Neural cell (in vitro differentiated cells): ENCODE data around the gene EDARADD. TPM values are rescaled to one million over a fixed set of nuclear protein-coding genes. Genes with fewer than 3 reads are reported as not detected.

Source experiments
- H2AFZ ChIP-seq: fragments of 200-600, 300-800 bp; sonication (generic), shearing (Covaris generic); 2 replicates; pipeline ENCODE4 v1.6.0; 2014; ENCODE audit warnings: low read depth, mild to moderate bottlenecking, antibody characterized with exemption, low read length, moderate library complexity
- H3F3A ChIP-seq: fragments of 200-600 bp; shearing (Covaris generic); 2 replicates; pipeline ENCODE4 v1.6.1; 2016; ENCODE audit warnings: mild to moderate bottlenecking, moderate library complexity, mixed read lengths, antibody characterized with exemption, low read length; ENCODE audit not compliant: insufficient read depth, poor library complexity, severe bottlenecking
- H3K27ac ChIP-seq: fragments of 200-600, 300-800 bp; sonication (generic), shearing (Covaris generic); 2 replicates; pipeline ENCODE4 v1.5.1; 2014; ENCODE audit warnings: mild to moderate bottlenecking, low read length, moderate library complexity
- H3K27me3 ChIP-seq: fragments of 300-800, 200-600 bp; sonication (generic), shearing (Covaris generic); 2 replicates; pipeline ENCODE4 v1.6.0; 2014; ENCODE audit warnings: mild to moderate bottlenecking, low read depth, low read length, moderate library complexity; ENCODE audit not compliant: insufficient read depth
- H3K36me3 ChIP-seq: fragments of 300-800, 200-600 bp; sonication (generic), shearing (Covaris generic); 2 replicates; pipeline ENCODE4 v1.5.1; 2014; ENCODE audit warnings: mild to moderate bottlenecking, antibody characterized with exemption, low read length, moderate library complexity; ENCODE audit not compliant: insufficient read depth
- H3K4me2 ChIP-seq: fragments of 300-800, 200-600 bp; sonication (generic), shearing (Covaris generic); 2 replicates; pipeline ENCODE4 v1.6.0; 2014; ENCODE audit warnings: mild to moderate bottlenecking, low read length
- H3K4me3 ChIP-seq: fragments of 300-800, 200-600 bp; sonication (generic), shearing (Covaris generic); 2 replicates; pipeline ENCODE4 v1.5.1; 2014; ENCODE audit warnings: mild to moderate bottlenecking, low read length, moderate library complexity
- H3K79me2 ChIP-seq: fragments of 200-600 bp; shearing (Covaris generic); replicated peaks from 2 replicates; pipeline ENCODE4 v1.6.0; 2014; ENCODE audit warnings: mild to moderate bottlenecking, low read length, moderate library complexity; ENCODE audit not compliant: insufficient read depth
- H3K9ac ChIP-seq: fragments of 300-800, 200-600 bp; sonication (generic), shearing (Covaris generic); 2 replicates; pipeline ENCODE4 v1.6.1; 2016; ENCODE audit warnings: mild to moderate bottlenecking, low read length, mixed read lengths
- H3K9me2 ChIP-seq: fragments of 200-600 bp; shearing (Covaris generic); 2 replicates; pipeline ENCODE4 v1.6.1; 2016; ENCODE audit warnings: mild to moderate bottlenecking, low read length, mixed read lengths; ENCODE audit not compliant: insufficient read depth
- H3K9me3 ChIP-seq: fragments of 200-600, 300-800 bp; sonication (generic), shearing (Covaris generic); 2 replicates; pipeline ENCODE4 v1.6.1; 2016; ENCODE audit warnings: mild to moderate bottlenecking, mixed run types, low read length, moderate library complexity, mixed read lengths
- H4K20me1 ChIP-seq: fragments of 200-600 bp; shearing (Covaris generic); 2 replicates; pipeline ENCODE4 v1.6.1; 2016; ENCODE audit warnings: mild to moderate bottlenecking, mixed run types; ENCODE audit not compliant: insufficient read depth
- CTCF ChIP-seq: fragments of 450-650 bp; IDR thresholded peaks from 2 replicates; pipeline ENCODE4 v1.5.1; 2014; ENCODE audit warnings: antibody characterized with exemption, mild to moderate bottlenecking, moderate library complexity; ENCODE audit not compliant: poor library complexity, severe bottlenecking
- EP300 ChIP-seq: fragments of 450-650 bp; conservative IDR thresholded peaks from 2 replicates; pipeline ENCODE4 v1.6.1; 2014; ENCODE audit warnings: antibody characterized with exemption, mild to moderate bottlenecking, moderate library complexity; ENCODE audit not compliant: poor library complexity, severe bottlenecking
- EZH2 ChIP-seq: fragments of 200-600, 300-800 bp; shearing (Covaris generic), sonication (generic); IDR thresholded peaks from 2 replicates; pipeline ENCODE4 v1.6.1; 2014; ENCODE audit warnings: antibody characterized with exemption, low read length, borderline replicate concordance, mild to moderate bottlenecking; ENCODE audit not compliant: insufficient read depth, poor library complexity, severe bottlenecking
- MXI1 ChIP-seq: fragments of 450-650 bp; conservative IDR thresholded peaks from 2 replicates; pipeline ENCODE4 v1.6.1; 2014; ENCODE audit warnings: antibody characterized with exemption, mild to moderate bottlenecking; ENCODE audit not compliant: poor library complexity, severe bottlenecking
- POLR2AphosphoS5 ChIP-seq: IDR thresholded peaks from 2 replicates; pipeline ENCODE4 v1.6.1; 2012
- RAD21 ChIP-seq: fragments of 450-650 bp; conservative IDR thresholded peaks from 2 replicates; pipeline ENCODE4 v1.6.1; 2014; ENCODE audit warnings: antibody characterized with exemption, mild to moderate bottlenecking, moderate library complexity
- REST ChIP-seq: IDR thresholded peaks from 2 replicates; pipeline ENCODE4 v1.6.1; 2012; ENCODE audit warnings: borderline replicate concordance
- SMC3 ChIP-seq: fragments of 450-650 bp; conservative IDR thresholded peaks from 2 replicates; pipeline ENCODE4 v1.6.1; 2014; ENCODE audit warnings: antibody characterized with exemption, mild to moderate bottlenecking, moderate library complexity; ENCODE audit not compliant: poor library complexity
- TAF1 ChIP-seq: IDR thresholded peaks from 2 replicates; pipeline ENCODE4 v1.6.1; 2012; ENCODE audit warnings: low read depth
- polyA plus RNA-seq: library from polyadenylated mRNA; depleted of rRNA; stranded (reverse); fragments of >200 nt; gene quantifications from 2 replicates; pipeline ENCODE4 v1.2.3, GENCODE V29; 2014

EDARADD gene
- polyA plus RNA-seq, 1 donor from 2014 or later = 0.17 TPM

GRCh38 chr1:236400061-236400603 is 6.0 kb downstream of the EDARADD start:
- no peak overlapping the region for H3K9ac ChIP-seq
- no peaks in the 10 kb centered on the region for H3K9me2 ChIP-seq
- no peaks in the 10 kb centered on the region for H3F3A ChIP-seq
- no peaks in the 10 kb centered on the region for H3K79me2 ChIP-seq
- no peak overlapping the region for H3K27ac ChIP-seq
- TF ChIP-seq REST (no peak), CTCF (no peak), TAF1 (no peak), EZH2 (no peak), SMC3 (no peak), MXI1 (no peak), POLR2AphosphoS5 (no peak), RAD21 (no peak), EP300 (no peak)
- no peaks in the 10 kb centered on the region for H3K36me3 ChIP-seq
- no peak overlapping the region for H3K4me2 ChIP-seq
- no peak overlapping the region for H2AFZ ChIP-seq
- peaks cover 18% of the 10 kb centered on the region for H3K27me3 ChIP-seq
- no peak overlapping the region for H3K4me3 ChIP-seq
- no peaks in the 10 kb centered on the region for H4K20me1 ChIP-seq
- H3K9me3 ChIP-seq = no peaks in the 10 kb centered on the region

- TF ChIP-seq EP300 = no peak
- no peak for TF ChIP-seq SMC3
- no peak for TF ChIP-seq POLR2AphosphoS5
- no peak for TF ChIP-seq MXI1
- TF ChIP-seq CTCF = no peak
- H3K9me3 ChIP-seq = no peaks in the 10 kb centered on the region
- no peaks in the 10 kb centered on the region for H4K20me1 ChIP-seq
- peaks cover 2% of the 10 kb centered on the region for H3K27me3 ChIP-seq
- no peak overlapping the region for H3K4me3 ChIP-seq
- H3K36me3 ChIP-seq = no peaks in the 10 kb centered on the region
- H3K9ac ChIP-seq = no peak overlapping the region
- H3K4me2 ChIP-seq = no peak overlapping the region
- no peak overlapping the region for H2AFZ ChIP-seq
- no peaks in the 10 kb centered on the region for H3K79me2 ChIP-seq
- no peaks in the 10 kb centered on the region for H3K9me2 ChIP-seq
- H3F3A ChIP-seq = no peaks in the 10 kb centered on the region
- no peak overlapping the region for H3K27ac ChIP-seq
Measured at GRCh38 chr1:236401698-236402097, 7.6 kb downstream of the EDARADD start.
